HepG2 (cell line): ENCODE data around the gene YAP1. TPM values are rescaled to one million over a fixed set of nuclear protein-coding genes. Genes with fewer than 3 reads are reported as not detected.
A peak's percentile ranks its signal among the peaks of the same experiment; 100 is the strongest.

ENCODE experiments used
- ARID2 ChIP-seq: sonication (generic); formaldehyde crosslinking; IDR thresholded peaks from 2 replicates; pipeline ENCODE4 v1.8.1; 2022; ENCODE audit warnings: mild to moderate bottlenecking, missing genetic modification reagents, borderline replicate concordance
- ETS1 ChIP-seq: sonication (generic); formaldehyde crosslinking; IDR thresholded peaks from 2 replicates; pipeline ENCODE4 v1.4.0; 2020; ENCODE audit warnings: missing genetic modification reagents
- GATAD1 ChIP-seq: IDR thresholded peaks from 2 replicates; pipeline ENCODE4 v1.6.1; 2016; ENCODE audit warnings: missing genetic modification reagents, missing compliant biosample characterization
- HMG20A ChIP-seq: IDR thresholded peaks from 2 replicates; pipeline ENCODE4 v1.6.1; 2016; ENCODE audit warnings: borderline replicate concordance
- MED8 ChIP-seq: sonication (generic); formaldehyde crosslinking; IDR thresholded peaks from 2 replicates; pipeline ENCODE4 v1.8.1; 2023; ENCODE audit warnings: mild to moderate bottlenecking, missing genetic modification reagents; ENCODE audit not compliant: insufficient replicate concordance
- PAXIP1 ChIP-seq: sonication (generic); formaldehyde crosslinking; conservative IDR thresholded peaks from 2 replicates; pipeline ENCODE4 v1.4.0; 2020; ENCODE audit warnings: mild to moderate bottlenecking, missing genetic modification reagents, moderate library complexity
- PHF21A ChIP-seq: sonication (generic); formaldehyde crosslinking; IDR thresholded peaks from 2 replicates; pipeline ENCODE4 v1.5.0; 2020; ENCODE audit warnings: mild to moderate bottlenecking, missing genetic modification reagents
- PRDM15 ChIP-seq: sonication (generic); formaldehyde crosslinking; IDR thresholded peaks from 2 replicates; pipeline ENCODE4 v1.4.0; 2020; ENCODE audit warnings: missing genetic modification reagents
- SMYD3 ChIP-seq: sonication (generic); formaldehyde crosslinking; IDR thresholded peaks from 2 replicates; pipeline ENCODE4 v1.8.1; 2023; ENCODE audit warnings: mild to moderate bottlenecking, missing genetic modification reagents
- THAP11 ChIP-seq: IDR thresholded peaks from 2 replicates; pipeline ENCODE4 v1.6.1; 2016; ENCODE audit warnings: missing biosample characterization, missing genetic modification reagents
- U2AF1 ChIP-seq: fragments of 200-400 bp; formaldehyde crosslinking; optimal IDR thresholded peaks from 2 replicates; pipeline ENCODE3; 2017; ENCODE audit warnings: mild to moderate bottlenecking, low read depth, low read length
- ZBTB37 ChIP-seq: sonication (generic); formaldehyde crosslinking; IDR thresholded peaks from 2 replicates; pipeline ENCODE4 v1.4.0; 2020; ENCODE audit warnings: mild to moderate bottlenecking, missing genetic modification reagents
- ZFP62 ChIP-seq: sonication (generic); formaldehyde crosslinking; IDR thresholded peaks from 2 replicates; pipeline ENCODE4 v1.4.0; 2020; ENCODE audit warnings: missing genetic modification reagents
- ZMYM3 ChIP-seq: sonication (generic); formaldehyde crosslinking; IDR thresholded peaks from 2 replicates; pipeline ENCODE4 v1.5.1; 2020; ENCODE audit warnings: mild to moderate bottlenecking, missing genetic modification reagents
- ZNF34 ChIP-seq: sonication (generic); formaldehyde crosslinking; IDR thresholded peaks from 2 replicates; pipeline ENCODE4 v1.4.0; 2020; ENCODE audit warnings: mild to moderate bottlenecking, missing genetic modification reagents, borderline replicate concordance
- ZNF468 ChIP-seq: sonication (generic); formaldehyde crosslinking; IDR thresholded peaks from 2 replicates; pipeline ENCODE4 v1.8.0; 2022; ENCODE audit warnings: mild to moderate bottlenecking, moderate library complexity, missing genetic modification reagents
- ZNF792 ChIP-seq: IDR thresholded peaks from 2 replicates; pipeline ENCODE4 v1.6.1; 2016
- polyA plus RNA-seq, 8 experiments: library from polyadenylated mRNA; depleted of rRNA in 3 of 8; stranded (reverse) in 7 of 8; unstranded in 1 of 8; fragments of >200 nt; fragmentation: Illumina TruSeq in 4 of 8; extraction: Trizol in 4 of 8; gene quantifications; 2 replicates each; pipeline versions ENCODE4 v1.2.1 to v1.2.3, GENCODE V29; 2011 to 2016; ENCODE audit warnings: low read depth in 4 of 8, missing spikeins in 1 of 8, mixed read lengths in 1 of 8; ENCODE audit not compliant: insufficient read depth in 1 of 8
- total RNA-seq, 5 experiments: library from RNA; depleted of rRNA; stranded (reverse); fragments of >200 nt; fragmentation: Illumina TruSeq; extraction: Trizol; gene quantifications; 2 replicates each; pipeline ENCODE4 v1.2.3, GENCODE V29; 2016; ENCODE audit warnings: low read depth in 1 of 5

The YAP1 gene
- total and polyA plus RNA-seq, 2 of the 13 experiments (the other 11 are each of a cell fraction or from before 2014, with no cell fraction given) = 59.5 to 91.0 TPM

GRCh38 chr11:102109896-102110760 lies at the start of gene YAP1 (continued):
- TF ChIP-seq ETS1 (CRISPR knock-in tag) (no peak), U2AF1 (peak; percentile 76), ZNF792 (CRISPR knock-in tag) (peak; percentile 60; the same call in 1 of the 2 replicates), PAXIP1 (CRISPR knock-in tag) (peak; percentile 47), ZNF468 (CRISPR knock-in tag) (no peak), HMG20A (CRISPR knock-in tag) (peak; percentile 50; the same call in 1 of the 2 replicates), THAP11 (CRISPR knock-in tag) (peak; percentile 57; the same call in 1 of the 2 replicates), MED8 (CRISPR knock-in tag) (peak; percentile 89), ZBTB37 (no peak), ZFP62 (CRISPR knock-in tag) (no peak), SMYD3 (CRISPR knock-in tag) (peak; percentile 78; the same call in 1 of the 2 replicates), ZNF34 (CRISPR knock-in tag) (no peak; the same call in 1 of the 2 replicates), PHF21A (CRISPR knock-in tag) (peak; percentile 92), ZMYM3 (CRISPR knock-in tag) (0 out of 2 replicates have a peak, but pooled peaks have one; percentile 24), PRDM15 (no peak), GATAD1 (no peak), ARID2 (CRISPR knock-in tag) (peak; percentile 91; the same call in 1 of the 2 replicates)
